Ovary (tissue), 9 donors: Measurements from ENCODE around the gene BANP. TPM values are rescaled to one million over a fixed set of nuclear protein-coding genes. Genes with fewer than 3 reads are reported as not detected.
A peak's percentile ranks its signal among the peaks of the same experiment; 100 is the strongest.
"Not testable (repeated sequence)": the region's sequence is repeated elsewhere in the genome, so short reads cannot be mapped to it uniquely, and the experiment has no call there.

Source experiments
- DNase-seq, 5 donors: peaks; one replicate each; pipeline ENCODE4 v3.0.0-alpha.2; 2019 to 2020
- H3K27ac ChIP-seq, 2 donors: fragments of 200-600 bp; one replicate each; pipeline versions ENCODE4 v1.5.1 to v1.8.0; 2019 to 2022
- H3K27me3 ChIP-seq: fragments of 200-600 bp; one replicate; pipeline ENCODE4 v1.8.0; 2022
- H3K36me3 ChIP-seq: fragments of 200-600 bp; sonication (generic); one replicate; pipeline ENCODE4 v1.5.1; 2019
- H3K4me1 ChIP-seq: one replicate; pipeline ENCODE4 v1.8.1; 2013; ENCODE audit warnings: mild to moderate bottlenecking, moderate library complexity; ENCODE audit not compliant: insufficient read depth
- H3K4me3 ChIP-seq: fragments of 200-600 bp; sonication (generic); one replicate; pipeline ENCODE4 v1.5.1; 2017
- H3K9me3 ChIP-seq, 2 donors: fragments of 200-600 bp in 1 of 2; sonication (generic) in 1 of 2; one replicate each; pipeline versions ENCODE4 v1.5.1 to v1.8.1; 2013 to 2019; ENCODE audit warnings: mild to moderate bottlenecking in 1 of 2, moderate library complexity in 1 of 2
- CTCF ChIP-seq, 3 donors: fragments of 450-650 bp in 2 of 3; fragments of 200-600 bp in 1 of 3; IDR thresholded peaks; one replicate each; pipeline versions ENCODE4 v1.5.1 to v1.8.0; 2016 to 2022; ENCODE audit warnings: antibody characterized with exemption in 3 of 3, mild to moderate bottlenecking in 1 of 3
- EP300 ChIP-seq: sonication (generic); formaldehyde crosslinking; IDR thresholded peaks from one replicate; pipeline ENCODE4 v1.6.1; 2017; ENCODE audit warnings: antibody characterized with exemption
- POLR2A ChIP-seq: fragments of 450-650 bp; IDR thresholded peaks from one replicate; pipeline ENCODE4 v1.6.1; 2017; ENCODE audit warnings: antibody characterized with exemption, mild to moderate bottlenecking, moderate library complexity
- WGBS, 3 donors: extraction: QIAGEN DNeasy Blood & Tissue Kit in 1 of 3; methylation state at CpG; one replicate each; pipeline versions ENCODE4 v1.1.5 to v1.1.7; 2013 to 2017; 5-methylcytosine and 5-hydroxymethylcytosine counted together
- intact Hi-C, 4 donors: fragments of 100-400 bp; cut with DNase I; formaldehyde crosslinking; loops; one replicate each; pipeline versions ENCODE4 v1.11.0 to v1.15.1; 2022 to 2023
- polyA plus RNA-seq, 2 donors: library from polyadenylated mRNA; stranded (reverse); fragments of 200-250 nt in 1 of 2; fragments of 350-450 nt in 1 of 2; fragmentation: Illumina TruSeq in 1 of 2; extraction: RNeasy Lipid Tissue Mini Kit (QIAGEN cat#74804) in 1 of 2; gene quantifications; one replicate each; pipeline ENCODE4 v1.2.3, GENCODE V29; 2013 to 2014
- total RNA-seq, 7 donors: library from RNA; depleted of rRNA in 2 of 7; stranded (reverse); fragments of >200 nt in 2 of 7; fragmentation: NEBNext Ultra II Directional in 3 of 7; extraction: Animal tissue kit (Norgen Biotek cat#: 25700) in 3 of 7; gene quantifications; one replicate each; pipeline versions ENCODE4 v1.1.0 to v1.2.4, GENCODE V29; 2016 to 2023
- donor health status: DM: no; HTN: no; CAD: no; lungs with moderate emphysema.
- donor health status: DM: no; HTN: no; CAD: no.
- donor health status: Bipolar disorder and iron deficiency.
- donor health status: DM: yes; HTN: yes; CAD: no.
- donor health status: DM: no; HTN: no; CAD: no.
- donor health status: DM: yes; HTN: yes; CAD: no.

BANP gene
- total and polyA plus RNA-seq, 9 donors: 14.8 to 48.6 (median 28.1) TPM

GRCh38 chr16:87995644-87996043, 44.4 kb downstream of the BANP start:
- no peaks in the 10 kb centered on the region for H3K36me3 ChIP-seq
- no peaks in the 10 kb centered on the region for H3K27me3 ChIP-seq
- intact Hi-C loops: no loop called here
- H3K4me1 ChIP-seq: no peaks in the 10 kb centered on the region
- 92 to 96% (median 94%) methylated on average over 17 of the region's 17 CpGs for WGBS, 3 donors
- H3K9me3 ChIP-seq: no peaks in the 10 kb centered on the region
- no peak overlapping the region for H3K27ac ChIP-seq
- no peak overlapping the region for H3K4me3 ChIP-seq
- peak in 1 of 5 donors; percentile 12 for DNase-seq
- TF ChIP-seq POLR2A (no peak), EP300 (no peak), CTCF (IDR thresholded peaks at IDR 0.05) (no peak)

- no peaks in the 10 kb centered on the region for H3K36me3 ChIP-seq
- TF ChIP-seq EP300 (no peak), CTCF (IDR thresholded peaks at IDR 0.05) (no peak), POLR2A (no peak)
- H3K27ac ChIP-seq: no peak overlapping the region
- peak in 1 of 5 donors; percentile 1 for DNase-seq
- H3K4me3 ChIP-seq: no peak overlapping the region
- no peaks in the 10 kb centered on the region for H3K27me3 ChIP-seq
- intact Hi-C loops: no loop called here
- H3K9me3 ChIP-seq: no peaks in the 10 kb centered on the region
- H3K4me1 ChIP-seq: no peaks in the 10 kb centered on the region
- 92 to 94% (median 92%) methylated on average over 8 of the region's 8 CpGs for WGBS, 3 donors
Observed at GRCh38 chr16:87996962-87997880, 46.0 kb downstream of the BANP start.

GRCh38 chr16:87998184-87998793, 47.1 kb downstream of the BANP start:
- H3K36me3 ChIP-seq, intact Hi-C loops, H3K4me3 ChIP-seq, H3K27me3 ChIP-seq, H3K9me3 ChIP-seq, H3K27ac ChIP-seq, H3K4me1 ChIP-seq: not testable (repeated sequence)
- DNase-seq: peak in 1 of 5 donors; percentile 8
- 84 to 90% (median 88%) methylated on average over 32 of the region's 32 CpGs for WGBS, 3 donors

GRCh38 chr16:87998992-87999391, 47.8 kb downstream of the BANP start:
- H3K4me1 ChIP-seq, H3K27me3 ChIP-seq, H3K4me3 ChIP-seq, intact Hi-C loops, H3K36me3 ChIP-seq, H3K9me3 ChIP-seq, H3K27ac ChIP-seq: not testable (repeated sequence)
- 90 to 94% (median 92%) methylated on average over 26 to 29 of the region's 29 CpGs for WGBS, 3 donors
- DNase-seq: peak in 1 of 5 donors; percentile 11

GRCh38 chr16:88002211-88002610, 51.0 kb downstream of the BANP start:
- H3K36me3 ChIP-seq: no peaks in the 10 kb centered on the region
- intact Hi-C loops: no loop called here
- no peaks in the 10 kb centered on the region for H3K4me1 ChIP-seq
- no peak overlapping the region for H3K27ac ChIP-seq
- peak in 1 of 5 donors; percentile 4 for DNase-seq
- TF ChIP-seq POLR2A: no peak
- no peak for TF ChIP-seq EP300
- no peak for TF ChIP-seq CTCF (IDR thresholded peaks at IDR 0.05)
- WGBS, 3 donors: 94 to 99% (median 96%) methylated on average over 6 of the region's 6 CpGs
- no peaks in the 10 kb centered on the region for H3K9me3 ChIP-seq
- no peaks in the 10 kb centered on the region for H3K27me3 ChIP-seq
- H3K4me3 ChIP-seq: no peak overlapping the region
